GM13976 (cell line): Measurements from ENCODE around the gene SANBR.

ENCODE experiments used
- DNase-seq: peaks from one replicate; pipeline ENCODE4 v3.0.0; 2012; ENCODE audit warnings: low spot score
- in situ Hi-C: fragments of 300-500 bp; cut with MboI; formaldehyde crosslinking; loops from one replicate; pipeline ENCODE4 v1.12.0; 2022; ENCODE audit warnings: low sequenced_read_pairs, mixed read lengths, inconsistent platforms; ENCODE audit not compliant: unreplicated experiment
- TF ChIP-seq, protein P1 (sequence below): IDR thresholded peaks from 2 replicates; pipeline ENCODE4 v1.5.1; 2012; ENCODE audit warnings: borderline replicate concordance, mild to moderate bottlenecking; ENCODE audit not compliant: insufficient read depth; ENCODE audit errors: extremely low read depth, missing control alignments, control extremely low read depth

Gene SANBR

DNA sequence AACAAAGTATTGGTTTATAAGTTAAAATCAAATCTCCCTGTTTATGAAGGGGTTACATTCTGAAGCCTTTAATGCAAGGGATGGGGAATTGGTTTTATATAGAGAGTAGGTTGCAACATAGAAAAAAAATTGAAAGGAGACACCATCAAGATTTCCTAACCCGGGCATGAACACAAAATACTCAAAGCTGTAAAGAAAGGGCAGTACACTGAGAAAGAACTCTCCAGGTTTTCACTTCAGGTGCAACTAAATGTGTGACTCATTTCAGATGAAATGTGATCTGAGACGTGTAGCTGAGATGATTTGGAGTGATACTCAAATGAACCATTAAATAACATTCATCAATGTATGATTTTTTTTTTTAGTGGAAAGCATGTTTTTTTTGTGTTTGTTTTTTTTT, 43.6 kb downstream of the SANBR start:
- no peak for DNase-seq
- TF ChIP-seq, protein P1, sequence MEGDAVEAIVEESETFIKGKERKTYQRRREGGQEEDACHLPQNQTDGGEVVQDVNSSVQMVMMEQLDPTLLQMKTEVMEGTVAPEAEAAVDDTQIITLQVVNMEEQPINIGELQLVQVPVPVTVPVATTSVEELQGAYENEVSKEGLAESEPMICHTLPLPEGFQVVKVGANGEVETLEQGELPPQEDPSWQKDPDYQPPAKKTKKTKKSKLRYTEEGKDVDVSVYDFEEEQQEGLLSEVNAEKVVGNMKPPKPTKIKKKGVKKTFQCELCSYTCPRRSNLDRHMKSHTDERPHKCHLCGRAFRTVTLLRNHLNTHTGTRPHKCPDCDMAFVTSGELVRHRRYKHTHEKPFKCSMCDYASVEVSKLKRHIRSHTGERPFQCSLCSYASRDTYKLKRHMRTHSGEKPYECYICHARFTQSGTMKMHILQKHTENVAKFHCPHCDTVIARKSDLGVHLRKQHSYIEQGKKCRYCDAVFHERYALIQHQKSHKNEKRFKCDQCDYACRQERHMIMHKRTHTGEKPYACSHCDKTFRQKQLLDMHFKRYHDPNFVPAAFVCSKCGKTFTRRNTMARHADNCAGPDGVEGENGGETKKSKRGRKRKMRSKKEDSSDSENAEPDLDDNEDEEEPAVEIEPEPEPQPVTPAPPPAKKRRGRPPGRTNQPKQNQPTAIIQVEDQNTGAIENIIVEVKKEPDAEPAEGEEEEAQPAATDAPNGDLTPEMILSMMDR: no peak
- in situ Hi-C loops: no loop called here

DNA sequence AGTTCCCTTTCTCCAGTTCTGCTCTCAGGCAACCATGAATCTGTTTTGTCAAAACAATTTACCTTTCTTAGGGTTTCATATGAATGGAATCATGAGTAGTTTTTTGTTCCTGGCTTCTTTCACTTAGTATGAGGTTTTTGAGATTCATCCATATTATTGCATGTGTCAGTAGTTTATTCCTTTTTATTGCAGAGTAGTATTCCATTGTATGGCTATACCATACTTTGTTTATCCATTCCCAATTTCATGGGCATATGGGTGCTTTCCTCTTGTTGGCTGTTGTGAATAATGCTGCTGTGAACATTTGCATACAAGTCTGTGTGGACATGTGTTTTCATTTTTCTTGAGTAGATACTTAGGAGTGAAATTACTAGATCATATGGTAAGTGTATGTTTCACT, 46.0 kb downstream of the SANBR start:
- DNase-seq: no peak
- TF ChIP-seq, protein P1: no peak
- in situ Hi-C loops: no loop called here

DNA sequence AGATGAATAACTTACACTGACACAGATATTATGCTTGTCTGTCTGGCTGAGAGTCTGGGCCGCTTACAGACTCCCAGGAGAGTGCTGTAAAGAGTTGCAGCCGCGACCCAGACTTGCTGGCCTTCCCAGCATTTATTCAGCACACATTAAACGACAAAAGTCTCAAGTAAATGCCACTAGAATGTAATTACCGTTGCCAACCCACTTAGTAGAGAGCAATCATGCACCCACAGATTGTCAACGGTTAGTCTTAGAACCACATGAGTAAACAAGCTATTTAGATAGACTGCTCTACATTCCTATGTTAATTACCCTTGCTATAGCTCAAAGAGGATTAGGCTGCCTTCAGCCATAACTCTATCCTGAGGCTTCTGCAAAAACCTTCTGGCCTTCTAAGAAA, 48.5 kb downstream of the SANBR start:
- TF ChIP-seq, protein P1: no peak
- DNase-seq: no peak
- in situ Hi-C loops: no loop called here
